H1 (cell line): ENCODE results near the gene TMEM107. TPM values are rescaled to one million over a fixed set of nuclear protein-coding genes. Genes with fewer than 3 reads are reported as not detected.

ENCODE experiments used
- CTCF ChIA-PET: fragments of 300-600 bp; sonication (Branson Sonifier 250); formaldehyde crosslinking; loops from one replicate; lab custom pipeline; 2021; ENCODE audit not compliant: partially characterized antibody; lab: Charles Lee
- POLR2A ChIA-PET: fragments of 300-600 bp; sonication (Branson Sonifier 250); formaldehyde crosslinking; loops from one replicate; lab custom pipeline; 2021; ENCODE audit warnings: inconsistent platforms; ENCODE audit not compliant: partially characterized antibody; lab: Charles Lee
- DNase-seq, 2 experiments: peaks; one replicate each; pipeline versions ENCODE4 v3.0.0 to v3.0.0-alpha.2; 2010 to 2022; ENCODE audit warnings: low spot score in 2 of 2, low read depth in 1 of 2, mixed read lengths in 1 of 2
- FAIRE-seq: peaks from 2 replicates; lab custom pipeline; 2011; peaks lifted over from hg19 to GRCh38; lab: Jason Lieb, UNC
- H2AFZ ChIP-seq: 2 replicates; pipeline ENCODE4 v1.8.1; 2012; ENCODE audit warnings: low read length, inconsistent platforms
- H2AK5ac ChIP-seq: 2 replicates; pipeline ENCODE4 v1.6.1; 2013; ENCODE audit warnings: low read depth, low read length
- H2BK120ac ChIP-seq: replicated peaks from 2 replicates; pipeline ENCODE3; 2013; ENCODE audit warnings: low read depth, low read length, inconsistent platforms
- H2BK12ac ChIP-seq: 2 replicates; pipeline ENCODE4 v1.6.1; 2013; ENCODE audit warnings: low read depth, low read length
- H2BK15ac ChIP-seq: 2 replicates; pipeline ENCODE4 v1.6.1; 2013; ENCODE audit warnings: low read length
- H2BK20ac ChIP-seq: 2 replicates; pipeline ENCODE4 v1.6.1; 2013; ENCODE audit warnings: low read length
- H2BK5ac ChIP-seq: 2 replicates; pipeline ENCODE4 v1.6.1; 2013; ENCODE audit warnings: low read depth, low read length
- H3K14ac ChIP-seq: 2 replicates; pipeline ENCODE4 v1.6.1; 2013; ENCODE audit warnings: inconsistent platforms; ENCODE audit not compliant: insufficient read length
- H3K18ac ChIP-seq: 2 replicates; pipeline ENCODE4 v1.6.1; 2013; ENCODE audit warnings: low read length; ENCODE audit errors: extremely low read depth
- H3K23ac ChIP-seq: 2 replicates; pipeline ENCODE4 v1.6.1; 2013; ENCODE audit warnings: inconsistent platforms; ENCODE audit not compliant: insufficient read length
- H3K23me2 ChIP-seq: 2 replicates; pipeline ENCODE4 v1.6.1; 2013; ENCODE audit warnings: low read depth, low read length
- H3K27ac ChIP-seq: 2 replicates; pipeline ENCODE4 v1.6.1; 2011; ENCODE audit warnings: low read depth, low read length, inconsistent platforms
- H3K27me3 ChIP-seq, 4 experiments: replicated peaks in 1 of 4; 1 replicate in 1 of 4; 2 replicates in 3 of 4; pipeline versions ENCODE4 v1.6.1 to v1.8.1; 2011 to 2013; ENCODE audit warnings: low read length in 3 of 4, mild to moderate bottlenecking in 3 of 4, inconsistent platforms in 2 of 4, mixed read lengths in 2 of 4, moderate library complexity in 1 of 4; ENCODE audit not compliant: control insufficient read depth in 3 of 4, insufficient read depth in 3 of 4; ENCODE audit errors: extremely low read depth in 1 of 4
- H3K36me3 ChIP-seq, 4 experiments: 2 replicates each; pipeline versions ENCODE4 v1.6.1 to v1.8.1; 2011 to 2013; ENCODE audit warnings: mild to moderate bottlenecking in 4 of 4, low read length in 3 of 4, moderate library complexity in 2 of 4, control low read depth in 1 of 4, inconsistent platforms in 1 of 4; ENCODE audit not compliant: insufficient read depth in 4 of 4, control insufficient read depth in 2 of 4
- H3K4ac ChIP-seq: replicated peaks from 2 replicates; pipeline ENCODE3; 2013; ENCODE audit warnings: low read length, low read depth, mixed read lengths, inconsistent platforms; ENCODE audit not compliant: insufficient read length
- H3K4me1 ChIP-seq, 4 experiments: replicated peaks in 1 of 4; 1 replicate in 1 of 4; 2 replicates in 3 of 4; pipeline versions ENCODE4 v1.6.1 to v1.8.1; 2011 to 2013; ENCODE audit warnings: low read length in 3 of 4, inconsistent platforms in 2 of 4, mixed read lengths in 1 of 4; ENCODE audit not compliant: insufficient read depth in 4 of 4, control insufficient read depth in 3 of 4
- H3K4me2 ChIP-seq, 2 experiments: 2 replicates each; pipeline versions ENCODE4 v1.6.1 to v1.8.1; 2011 to 2013; ENCODE audit warnings: low read depth in 2 of 2, low read length in 2 of 2, control low read depth in 1 of 2, inconsistent platforms in 1 of 2, mild to moderate bottlenecking in 1 of 2; ENCODE audit not compliant: insufficient read depth in 1 of 2
- H3K4me3 ChIP-seq, 4 experiments: fragments of 200-600, 300-600 bp in 1 of 4; sonication (generic), shearing (Covaris generic), sonication (Bioruptor Twin) in 1 of 4; 2 replicates each; pipeline versions ENCODE4 v1.5.1 to v1.8.1; 2011 to 2016; ENCODE audit warnings: low read length in 4 of 4, low read depth in 3 of 4, control low read depth in 2 of 4, inconsistent platforms in 2 of 4, mild to moderate bottlenecking in 2 of 4, mixed read lengths in 1 of 4, moderate library complexity in 1 of 4; ENCODE audit not compliant: insufficient read depth in 2 of 4; ENCODE audit errors: extremely low read depth in 1 of 4
- H3K56ac ChIP-seq: replicated peaks from 2 replicates; pipeline ENCODE3; 2013; ENCODE audit warnings: low read depth, mild to moderate bottlenecking, mixed read lengths, low read length, inconsistent platforms; ENCODE audit not compliant: insufficient read length
- H3K79me1 ChIP-seq: 2 replicates; pipeline ENCODE4 v1.6.1; 2013; ENCODE audit warnings: low read depth, low read length, control low read depth
- H3K79me2 ChIP-seq, 2 experiments: 2 replicates each; pipeline versions ENCODE4 v1.6.1 to v1.8.1; 2012 to 2013; ENCODE audit warnings: low read length in 2 of 2, mild to moderate bottlenecking in 2 of 2, inconsistent platforms in 1 of 2; ENCODE audit not compliant: insufficient read depth in 2 of 2, control insufficient read depth in 1 of 2
- H3K9ac ChIP-seq, 4 experiments: replicated peaks in 1 of 4; 1 replicate in 1 of 4; 2 replicates in 3 of 4; pipeline versions ENCODE4 v1.6.1 to v1.8.1; 2011 to 2013; ENCODE audit warnings: low read depth in 3 of 4, low read length in 3 of 4, control low read depth in 2 of 4, mild to moderate bottlenecking in 2 of 4, moderate library complexity in 2 of 4, inconsistent platforms in 1 of 4; ENCODE audit errors: extremely low read depth in 1 of 4
- H3K9me3 ChIP-seq, 2 experiments: 2 replicates each; pipeline versions ENCODE4 v1.6.1 to v1.8.1; 2012 to 2013; ENCODE audit warnings: mild to moderate bottlenecking in 2 of 2, moderate library complexity in 2 of 2, control low read depth in 1 of 2, inconsistent platforms in 1 of 2, low read depth in 1 of 2, low read length in 1 of 2, mixed read lengths in 1 of 2; ENCODE audit not compliant: insufficient read depth in 2 of 2
- H4K20me1 ChIP-seq, 2 experiments: replicated peaks in 1 of 2; 2 replicates each; pipeline versions ENCODE3 to v1.8.1; 2011 to 2013; ENCODE audit warnings: inconsistent platforms in 2 of 2, low read length in 2 of 2, mild to moderate bottlenecking in 1 of 2; ENCODE audit not compliant: insufficient read depth in 2 of 2, control insufficient read depth in 1 of 2
- H4K5ac ChIP-seq: 2 replicates; pipeline ENCODE4 v1.6.1; 2013; ENCODE audit warnings: low read length, low read depth, mixed read lengths, inconsistent platforms; ENCODE audit not compliant: insufficient read length
- H4K8ac ChIP-seq: 2 replicates; pipeline ENCODE4 v1.8.0; 2013; ENCODE audit warnings: mild to moderate bottlenecking, moderate library complexity, low read length, inconsistent platforms; ENCODE audit not compliant: insufficient read depth; ENCODE audit errors: extremely low read depth
- H4K91ac ChIP-seq: replicated peaks from 2 replicates; pipeline ENCODE3; 2013; ENCODE audit warnings: low read length, mixed read lengths, inconsistent platforms; ENCODE audit not compliant: insufficient read length
- EGR1 ChIP-seq: IDR thresholded peaks from 2 replicates; pipeline ENCODE4 v1.6.1; 2011; ENCODE audit warnings: low read depth, low read length, borderline replicate concordance
- FOSL1 ChIP-seq: IDR thresholded peaks from 2 replicates; pipeline ENCODE4 v1.6.1; 2011; ENCODE audit warnings: mild to moderate bottlenecking, low read depth, low read length, moderate library complexity; ENCODE audit not compliant: insufficient read depth
- JUND ChIP-seq: IDR thresholded peaks from 2 replicates; pipeline ENCODE4 v1.6.1; 2011; ENCODE audit warnings: mild to moderate bottlenecking, improper control_type of control experiment, low read length
- KDM1A ChIP-seq: fragments of 200-600, 300-600 bp; sonication (generic); IDR thresholded peaks from 2 replicates; pipeline ENCODE4 v1.7.1; 2016; ENCODE audit warnings: mild to moderate bottlenecking, low read length, borderline replicate concordance
- KDM4A ChIP-seq: IDR thresholded peaks from one replicate; pipeline ENCODE4 v1.7.1; 2012; ENCODE audit warnings: low read depth, mild to moderate bottlenecking, moderate library complexity, low read length, inconsistent platforms; ENCODE audit not compliant: severe bottlenecking
- PHF8 ChIP-seq: fragments of 200-600 bp; sonication (generic); conservative IDR thresholded peaks from 2 replicates; pipeline ENCODE4 v1.7.1; 2012; ENCODE audit warnings: low read depth, mild to moderate bottlenecking, inconsistent platforms, low read length, moderate library complexity
- POU5F1 ChIP-seq: IDR thresholded peaks from 2 replicates; pipeline ENCODE4 v1.6.1; 2011; ENCODE audit warnings: low read depth, mild to moderate bottlenecking, low read length, moderate library complexity
- RAD21 ChIP-seq, 2 experiments: IDR thresholded peaks in 1 of 2; conservative IDR thresholded peaks in 1 of 2; 2 replicates each; pipeline ENCODE4 v1.6.1; 2011; ENCODE audit warnings: low read depth in 2 of 2, low read length in 2 of 2, improper control_type of control experiment in 1 of 2, inconsistent platforms in 1 of 2, mild to moderate bottlenecking in 1 of 2, moderate library complexity in 1 of 2
- SIN3A ChIP-seq, 2 experiments: IDR thresholded peaks in 1 of 2; conservative IDR thresholded peaks in 1 of 2; 2 replicates each; pipeline ENCODE4 v1.6.1; 2011 to 2012; ENCODE audit warnings: low read length in 2 of 2, improper control_type of control experiment in 1 of 2, low read depth in 1 of 2, mild to moderate bottlenecking in 1 of 2
- SP1 ChIP-seq: IDR thresholded peaks from 2 replicates; pipeline ENCODE4 v1.6.1; 2011; ENCODE audit warnings: low read depth, low read length
- SUZ12 ChIP-seq: fragments of 200-600 bp; sonication (generic); IDR thresholded peaks from 2 replicates; pipeline ENCODE4 v1.6.1; 2012; ENCODE audit warnings: mild to moderate bottlenecking, inconsistent platforms, low read length, moderate library complexity, mixed read lengths
- TBP ChIP-seq: IDR thresholded peaks from 2 replicates; pipeline ENCODE4 v1.6.1; 2011; ENCODE audit warnings: low read depth, low read length, improper control_type of control experiment
- WGBS, 2 experiments: shearing (Covaris generic) in 1 of 2; methylation state at CpG; one replicate each; pipeline versions ENCODE4 v1.1.6 to v1.1.7; 2013 to 2015; ENCODE audit warnings: low lambda C conversion rate in 2 of 2, mixed read lengths in 2 of 2, inconsistent platforms in 1 of 2, low coverage in 1 of 2, missing lambda C conversion rate in 1 of 2; ENCODE audit not compliant: insufficient replicate concordance in 2 of 2, insufficient coverage in 1 of 2, insufficient read length in 1 of 2; ENCODE audit errors: extremely low coverage in 1 of 2, missing lambda C conversion rate in 1 of 2; 5-methylcytosine and 5-hydroxymethylcytosine counted together
- polyA plus RNA-seq, 7 experiments: library from polyadenylated mRNA; depleted of rRNA in 3 of 7; stranded (reverse) in 5 of 7; unstranded in 2 of 7; fragments of >200 nt in 5 of 7; fragments of 200-250 nt in 2 of 7; gene quantifications; 1 replicate in 5 of 7; 2 replicates in 1 of 7; 4 replicates in 1 of 7; pipeline versions ENCODE4 v1.2.1 to v1.2.3, GENCODE V29; 2011 to 2013; ENCODE audit warnings: missing spikeins in 2 of 7, mixed read lengths in 2 of 7
- total RNA-seq: library from RNA; stranded (reverse); fragmentation: NEBNext Ultra II Directional; extraction: Animal tissue kit (Norgen Biotek cat#: 25700); gene quantifications from 2 replicates; pipeline ENCODE4 v1.2.1, GENCODE V29; 2021

TMEM107 gene
- total and polyA plus RNA-seq, 2 of the 8 experiments (the other 6 are each of a cell fraction or from before 2014, with no cell fraction given): 17.3 to 21.5 TPM

GRCh38 chr17:8125947-8126490 is 50.2 kb downstream of the TMEM107 start:
- Histone ChIP-seq H3K18ac (no peak overlapping the region), H3K9ac (no peak overlapping the region), H3K79me1 (no peaks in the 10 kb centered on the region), H3K14ac (no peak overlapping the region), H3K9me3 (no peaks in the 10 kb centered on the region), H4K5ac (no peak overlapping the region), H3K23ac (no peak overlapping the region), H3K4me3 (peak overlapping the region; percentile 54 to 89 (median 82)), H3K23me2 (peaks cover 36% of the 10 kb centered on the region), H2BK15ac (no peak overlapping the region), H3K4ac (no peak overlapping the region), H4K91ac (no peak overlapping the region), H2BK120ac (no peak overlapping the region), H3K4me1 (peaks cover 0 to 24% (median 12%) of the 10 kb centered on the region in 4 experiments; a peak in 6 of 7 replicates), H2BK12ac (0 out of 2 replicates have a peak overlapping the region, but pooled peaks have one; percentile 60), H3K36me3 (no peaks in the 10 kb centered on the region), H2AK5ac (no peak overlapping the region), H4K8ac (no peak overlapping the region; the same call in 1 of the 2 replicates), H2AFZ (0 out of 2 replicates have a peak overlapping the region, but pooled peaks have one; percentile 6), H3K56ac (no peak overlapping the region), H3K79me2 (no peaks in the 10 kb centered on the region), H3K4me2 (peak overlapping the region; percentile 88 to 93), H3K27ac (no peak overlapping the region), H2BK5ac (no peak overlapping the region), H4K20me1 (peaks cover 3 to 5% of the 10 kb centered on the region in 2 experiments), H2BK20ac (no peak overlapping the region), H3K27me3 (peaks cover 30 to 54% (median 51%) of the 10 kb centered on the region in 4 experiments)
- DNase-seq (peak in 1 of 2 experiments; percentile 78), FAIRE-seq (peak; percentile 28)
- POLR2A ChIA-PET: interaction anchor here (0.6 to 2.4 kb wide), 5 partner anchors 14 to 122 kb away, joined by 3 to 14 read pairs (median 3); partner anchors contain the start of gene AURKB
- CTCF ChIA-PET: interaction anchor here (0.6 to 4.3 kb wide), 6 partner anchors 13 to 408 kb away, joined by 3 to 26 read pairs (median 4); no protein-coding TSS in a partner anchor
- WGBS, 2 experiments: 1% methylated on average over 30 of the region's 35 CpGs; no CpG with 5 or more reads in 1 of the 2 experiments
- TF ChIP-seq SP1 (no peak), TBP (no peak), POU5F1 (no peak), FOSL1 (no peak), SIN3A (conservative IDR thresholded peaks at IDR 0.05 in 1 of 2, IDR thresholded peaks at IDR 0.05 in 1 of 2; ENCODE audit: low read depth in 1 of 2, low read length in 2 of 2) (peak in 1 of 2 experiments; percentile 12; a peak in 1 of 4 replicates), EGR1 (no peak), KDM1A (peak; percentile 37; the same call in 1 of the 2 replicates), PHF8 (0 out of 2 replicates have a peak, but pooled peaks have one; percentile 38), SUZ12 (no peak), RAD21 (IDR thresholded peaks at IDR 0.05 in 1 of 2, conservative IDR thresholded peaks at IDR 0.05 in 1 of 2; ENCODE audit: low read depth in 2 of 2, low read length in 2 of 2) (no peak), KDM4A (peak; percentile 93), JUND (no peak)
